ENCODE results near the gene PLPP4. TPM values are rescaled to one million over a fixed set of nuclear protein-coding genes. Genes with fewer than 3 reads are reported as not detected.

PLPP4 gene
- polyA plus RNA-seq, 1 donor from 2014 or later = 4.4 TPM

DNA sequence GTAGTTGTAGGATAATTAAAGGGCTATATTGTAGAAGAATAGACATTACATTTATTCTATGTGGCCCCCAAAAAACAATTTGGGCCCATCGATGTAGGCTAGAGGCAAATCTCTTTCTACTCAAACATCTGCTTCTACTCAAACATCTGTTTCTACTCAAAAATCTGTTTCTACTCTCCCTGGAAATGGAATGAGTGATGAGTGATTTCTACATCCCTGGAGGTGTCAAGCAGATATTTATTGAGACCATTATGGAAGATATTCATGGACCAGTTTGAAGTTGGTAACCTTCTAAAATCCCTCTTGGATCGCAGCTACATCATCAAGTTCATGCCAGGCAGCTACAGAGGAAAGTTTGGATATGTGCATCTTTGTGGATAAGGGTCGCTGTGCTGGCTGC lies 5.1 kb upstream of the PLPP4 start:
- H3K27me3 ChIP-seq (ENCODE audit: insufficient read depth, low read depth, low read length) = peaks cover 6% of the 10 kb centered on the region
- H2AFZ ChIP-seq (ENCODE audit: low read depth, low read length) = no peak overlapping the region

DNA sequence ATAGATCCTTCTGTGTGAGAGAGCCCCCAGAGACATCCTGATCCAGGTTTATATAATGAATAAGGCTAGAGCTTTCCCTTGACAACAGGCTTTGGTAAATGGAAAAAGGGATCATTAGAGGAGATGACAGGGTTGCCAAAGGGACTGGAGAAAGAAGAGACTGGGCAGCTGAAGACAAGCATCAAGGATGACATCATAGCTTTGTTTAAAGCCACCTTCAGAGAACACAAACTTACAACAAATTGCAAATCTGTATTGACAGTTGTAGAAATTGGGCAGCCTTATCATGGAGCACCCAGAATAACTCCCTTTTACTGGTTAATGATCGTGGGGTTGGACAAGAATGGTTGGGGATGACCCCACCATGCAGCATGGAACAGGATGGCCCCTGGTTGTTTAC lies 3.7 kb upstream of the PLPP4 start:
- Histone ChIP-seq H3K27ac (ENCODE audit: low read length) (no peak overlapping the region), H3K27me3 (ENCODE audit: insufficient read depth, low read depth, low read length) (peaks cover 19% of the 10 kb centered on the region), H3K4me3 (ENCODE audit: low read length) (no peak overlapping the region), H4K20me1 (ENCODE audit: insufficient read depth) (no peaks in the 10 kb centered on the region), H3K79me2 (replicated peaks; ENCODE audit: insufficient read depth, low read length) (no peaks in the 10 kb centered on the region), H2AFZ (ENCODE audit: low read depth, low read length) (no peak overlapping the region), H3K9me2 (ENCODE audit: insufficient read depth, low read length) (no peaks in the 10 kb centered on the region), H3F3A (ENCODE audit: insufficient read depth, low read length, poor library complexity, severe bottlenecking) (no peaks in the 10 kb centered on the region), H3K4me2 (ENCODE audit: low read length) (no peak overlapping the region), H3K9ac (ENCODE audit: low read length) (no peak overlapping the region), H3K36me3 (ENCODE audit: insufficient read depth, low read length) (no peaks in the 10 kb centered on the region), H3K9me3 (ENCODE audit: low read length) (no peaks in the 10 kb centered on the region)
- TF ChIP-seq TAF1 (IDR thresholded peaks at IDR 0.05; ENCODE audit: low read depth) (no peak), RAD21 (conservative IDR thresholded peaks at IDR 0.05) (no peak)

More for the DNA sequence above, 5.1 kb upstream of the PLPP4 start:
- no peaks in the 10 kb centered on the region for H3K9me3 ChIP-seq (ENCODE audit: low read length)
- no peak overlapping the region for H3K4me3 ChIP-seq (ENCODE audit: low read length)
- H3F3A ChIP-seq (ENCODE audit: insufficient read depth, low read length, poor library complexity, severe bottlenecking) = no peaks in the 10 kb centered on the region
- H4K20me1 ChIP-seq (ENCODE audit: insufficient read depth) = no peaks in the 10 kb centered on the region
- H3K9ac ChIP-seq (ENCODE audit: low read length) = no peak overlapping the region
- H3K27ac ChIP-seq (ENCODE audit: low read length) = no peak overlapping the region
- no peak for TF ChIP-seq TAF1 (IDR thresholded peaks at IDR 0.05; ENCODE audit: low read depth)
- no peak for TF ChIP-seq EZH2 (IDR thresholded peaks at IDR 0.05; ENCODE audit: borderline replicate concordance, insufficient read depth, low read length, poor library complexity, severe bottlenecking)
- TF ChIP-seq POLR2AphosphoS5 (IDR thresholded peaks at IDR 0.05) = no peak
- no peak for TF ChIP-seq RAD21 (conservative IDR thresholded peaks at IDR 0.05)
- TF ChIP-seq EP300 (conservative IDR thresholded peaks at IDR 0.05; ENCODE audit: poor library complexity, severe bottlenecking) = no peak
- TF ChIP-seq SMC3 (conservative IDR thresholded peaks at IDR 0.05; ENCODE audit: poor library complexity) = no peak
- TF ChIP-seq MXI1 (conservative IDR thresholded peaks at IDR 0.05; ENCODE audit: poor library complexity, severe bottlenecking) = no peak
- TF ChIP-seq, protein P1, sequence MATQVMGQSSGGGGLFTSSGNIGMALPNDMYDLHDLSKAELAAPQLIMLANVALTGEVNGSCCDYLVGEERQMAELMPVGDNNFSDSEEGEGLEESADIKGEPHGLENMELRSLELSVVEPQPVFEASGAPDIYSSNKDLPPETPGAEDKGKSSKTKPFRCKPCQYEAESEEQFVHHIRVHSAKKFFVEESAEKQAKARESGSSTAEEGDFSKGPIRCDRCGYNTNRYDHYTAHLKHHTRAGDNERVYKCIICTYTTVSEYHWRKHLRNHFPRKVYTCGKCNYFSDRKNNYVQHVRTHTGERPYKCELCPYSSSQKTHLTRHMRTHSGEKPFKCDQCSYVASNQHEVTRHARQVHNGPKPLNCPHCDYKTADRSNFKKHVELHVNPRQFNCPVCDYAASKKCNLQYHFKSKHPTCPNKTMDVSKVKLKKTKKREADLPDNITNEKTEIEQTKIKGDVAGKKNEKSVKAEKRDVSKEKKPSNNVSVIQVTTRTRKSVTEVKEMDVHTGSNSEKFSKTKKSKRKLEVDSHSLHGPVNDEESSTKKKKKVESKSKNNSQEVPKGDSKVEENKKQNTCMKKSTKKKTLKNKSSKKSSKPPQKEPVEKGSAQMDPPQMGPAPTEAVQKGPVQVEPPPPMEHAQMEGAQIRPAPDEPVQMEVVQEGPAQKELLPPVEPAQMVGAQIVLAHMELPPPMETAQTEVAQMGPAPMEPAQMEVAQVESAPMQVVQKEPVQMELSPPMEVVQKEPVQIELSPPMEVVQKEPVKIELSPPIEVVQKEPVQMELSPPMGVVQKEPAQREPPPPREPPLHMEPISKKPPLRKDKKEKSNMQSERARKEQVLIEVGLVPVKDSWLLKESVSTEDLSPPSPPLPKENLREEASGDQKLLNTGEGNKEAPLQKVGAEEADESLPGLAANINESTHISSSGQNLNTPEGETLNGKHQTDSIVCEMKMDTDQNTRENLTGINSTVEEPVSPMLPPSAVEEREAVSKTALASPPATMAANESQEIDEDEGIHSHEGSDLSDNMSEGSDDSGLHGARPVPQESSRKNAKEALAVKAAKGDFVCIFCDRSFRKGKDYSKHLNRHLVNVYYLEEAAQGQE (IDR thresholded peaks at IDR 0.05; ENCODE audit: borderline replicate concordance) = no peak
- TF ChIP-seq, protein P2, sequence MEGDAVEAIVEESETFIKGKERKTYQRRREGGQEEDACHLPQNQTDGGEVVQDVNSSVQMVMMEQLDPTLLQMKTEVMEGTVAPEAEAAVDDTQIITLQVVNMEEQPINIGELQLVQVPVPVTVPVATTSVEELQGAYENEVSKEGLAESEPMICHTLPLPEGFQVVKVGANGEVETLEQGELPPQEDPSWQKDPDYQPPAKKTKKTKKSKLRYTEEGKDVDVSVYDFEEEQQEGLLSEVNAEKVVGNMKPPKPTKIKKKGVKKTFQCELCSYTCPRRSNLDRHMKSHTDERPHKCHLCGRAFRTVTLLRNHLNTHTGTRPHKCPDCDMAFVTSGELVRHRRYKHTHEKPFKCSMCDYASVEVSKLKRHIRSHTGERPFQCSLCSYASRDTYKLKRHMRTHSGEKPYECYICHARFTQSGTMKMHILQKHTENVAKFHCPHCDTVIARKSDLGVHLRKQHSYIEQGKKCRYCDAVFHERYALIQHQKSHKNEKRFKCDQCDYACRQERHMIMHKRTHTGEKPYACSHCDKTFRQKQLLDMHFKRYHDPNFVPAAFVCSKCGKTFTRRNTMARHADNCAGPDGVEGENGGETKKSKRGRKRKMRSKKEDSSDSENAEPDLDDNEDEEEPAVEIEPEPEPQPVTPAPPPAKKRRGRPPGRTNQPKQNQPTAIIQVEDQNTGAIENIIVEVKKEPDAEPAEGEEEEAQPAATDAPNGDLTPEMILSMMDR (IDR thresholded peaks at IDR 0.05; ENCODE audit: poor library complexity, severe bottlenecking) = no peak
- H3K79me2 ChIP-seq (replicated peaks; ENCODE audit: insufficient read depth, low read length) = no peaks in the 10 kb centered on the region
- H3K4me2 ChIP-seq (ENCODE audit: low read length) = no peak overlapping the region
- no peaks in the 10 kb centered on the region for H3K36me3 ChIP-seq (ENCODE audit: insufficient read depth, low read length)
- H3K9me2 ChIP-seq (ENCODE audit: insufficient read depth, low read length) = no peaks in the 10 kb centered on the region

DNA sequence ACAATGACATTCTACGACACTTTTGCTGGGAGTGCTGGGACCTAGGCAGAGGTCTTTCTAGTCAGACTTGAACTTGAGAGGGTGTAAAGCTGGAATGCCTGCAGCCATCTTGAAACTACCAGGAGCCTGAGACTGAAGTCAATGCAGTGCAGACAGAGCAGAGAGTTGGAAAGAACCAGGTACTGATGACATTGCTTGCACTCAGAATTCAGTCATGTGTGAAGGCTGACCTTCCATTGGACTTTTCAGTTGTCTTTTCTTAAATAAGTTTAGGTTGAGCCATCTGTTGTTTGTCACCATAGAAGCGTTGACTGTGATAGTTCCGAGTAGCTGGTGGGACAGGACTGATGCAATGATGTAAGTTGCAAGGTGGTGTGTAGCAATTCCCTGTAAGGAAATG lies 3.1 kb upstream of the PLPP4 start:
- Histone ChIP-seq H3K36me3 (ENCODE audit: insufficient read depth, low read length) (no peaks in the 10 kb centered on the region), H3K27ac (ENCODE audit: low read length) (no peak overlapping the region), H3K9ac (ENCODE audit: low read length) (no peak overlapping the region), H3K9me2 (ENCODE audit: insufficient read depth, low read length) (no peaks in the 10 kb centered on the region), H3K27me3 (ENCODE audit: insufficient read depth, low read depth, low read length) (peaks cover 24% of the 10 kb centered on the region), H3K9me3 (ENCODE audit: low read length) (no peaks in the 10 kb centered on the region), H4K20me1 (ENCODE audit: insufficient read depth) (no peaks in the 10 kb centered on the region), H3K4me2 (ENCODE audit: low read length) (no peak overlapping the region), H2AFZ (ENCODE audit: low read depth, low read length) (no peak overlapping the region), H3K4me3 (ENCODE audit: low read length) (no peak overlapping the region), H3F3A (ENCODE audit: insufficient read depth, low read length, poor library complexity, severe bottlenecking) (no peaks in the 10 kb centered on the region), H3K79me2 (replicated peaks; ENCODE audit: insufficient read depth, low read length) (no peaks in the 10 kb centered on the region)
- TF ChIP-seq, protein P1 (IDR thresholded peaks at IDR 0.05; ENCODE audit: borderline replicate concordance) = no peak
- no peak for TF ChIP-seq EZH2 (IDR thresholded peaks at IDR 0.05; ENCODE audit: borderline replicate concordance, insufficient read depth, low read length, poor library complexity, severe bottlenecking)
- TF ChIP-seq SMC3 (conservative IDR thresholded peaks at IDR 0.05; ENCODE audit: poor library complexity) = no peak

Measured in neural cell (in vitro differentiated cells).